ENCODE measurements around the gene GIGYF2.

GRCh38 chr2:232852676-232853075 is 155.5 kb downstream of the GIGYF2 start:
- TF ChIP-seq CTCF (IDR thresholded peaks at IDR 0.05), result no peak
- no peak for TF ChIP-seq REST (IDR thresholded peaks at IDR 0.05; ENCODE audit: insufficient read depth in 1 of 2, low read depth in 2 of 2, low read length in 1 of 2)
